ENCODE results near the gene RNF26.

RNF26 gene

DNA sequence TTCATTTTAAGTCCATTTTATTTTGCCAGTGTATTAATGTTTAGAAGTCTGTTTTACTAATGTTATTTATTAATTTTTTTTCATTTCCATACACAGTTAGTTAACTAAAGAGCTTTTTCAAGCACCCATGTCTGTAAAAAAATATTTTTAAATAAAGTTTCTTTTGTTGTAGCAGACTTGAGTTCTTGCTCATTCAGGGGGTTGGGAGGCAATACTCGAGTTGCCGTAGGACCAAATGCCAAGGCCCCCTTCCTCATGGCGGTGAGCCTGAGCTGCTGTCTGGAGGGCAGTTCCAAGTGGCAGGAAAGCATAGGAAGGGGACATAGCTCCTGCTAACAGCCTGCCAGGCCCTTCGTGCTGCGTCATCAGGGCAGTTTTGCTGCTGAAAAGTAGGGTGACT lies 26.4 kb upstream of the RNF26 start:
- TF ChIP-seq, protein P1, sequence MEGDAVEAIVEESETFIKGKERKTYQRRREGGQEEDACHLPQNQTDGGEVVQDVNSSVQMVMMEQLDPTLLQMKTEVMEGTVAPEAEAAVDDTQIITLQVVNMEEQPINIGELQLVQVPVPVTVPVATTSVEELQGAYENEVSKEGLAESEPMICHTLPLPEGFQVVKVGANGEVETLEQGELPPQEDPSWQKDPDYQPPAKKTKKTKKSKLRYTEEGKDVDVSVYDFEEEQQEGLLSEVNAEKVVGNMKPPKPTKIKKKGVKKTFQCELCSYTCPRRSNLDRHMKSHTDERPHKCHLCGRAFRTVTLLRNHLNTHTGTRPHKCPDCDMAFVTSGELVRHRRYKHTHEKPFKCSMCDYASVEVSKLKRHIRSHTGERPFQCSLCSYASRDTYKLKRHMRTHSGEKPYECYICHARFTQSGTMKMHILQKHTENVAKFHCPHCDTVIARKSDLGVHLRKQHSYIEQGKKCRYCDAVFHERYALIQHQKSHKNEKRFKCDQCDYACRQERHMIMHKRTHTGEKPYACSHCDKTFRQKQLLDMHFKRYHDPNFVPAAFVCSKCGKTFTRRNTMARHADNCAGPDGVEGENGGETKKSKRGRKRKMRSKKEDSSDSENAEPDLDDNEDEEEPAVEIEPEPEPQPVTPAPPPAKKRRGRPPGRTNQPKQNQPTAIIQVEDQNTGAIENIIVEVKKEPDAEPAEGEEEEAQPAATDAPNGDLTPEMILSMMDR (IDR thresholded peaks at IDR 0.05; ENCODE audit: low read depth, low read length) = no peak
- DNase-seq (ENCODE audit: extremely low read depth, low read depth) = no peak

DNA sequence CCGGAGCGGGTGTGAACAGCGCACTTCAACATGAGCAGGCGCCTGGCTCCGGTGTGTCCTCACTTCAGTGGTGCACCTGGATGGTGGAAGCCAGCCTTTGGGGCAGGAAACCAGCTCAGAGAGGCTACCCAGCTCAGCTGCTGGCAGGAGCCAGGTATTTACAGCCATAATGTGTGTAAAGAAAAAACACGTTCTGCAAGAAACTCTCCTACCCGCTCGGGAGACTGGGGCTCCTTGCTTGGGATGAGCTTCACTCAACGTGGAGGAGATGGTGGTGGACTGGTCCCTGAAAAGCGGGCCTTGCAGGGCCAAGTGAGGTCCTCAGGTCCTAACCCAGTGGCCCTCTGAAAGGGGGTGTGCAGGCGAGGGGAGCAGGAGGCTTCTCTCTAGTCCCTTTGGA lies 24.9 kb upstream of the RNF26 start:
- TF ChIP-seq, protein P1 (IDR thresholded peaks at IDR 0.05; ENCODE audit: low read depth, low read length) = no peak
- DNase-seq (ENCODE audit: extremely low read depth, low read depth) = no peak

DNA sequence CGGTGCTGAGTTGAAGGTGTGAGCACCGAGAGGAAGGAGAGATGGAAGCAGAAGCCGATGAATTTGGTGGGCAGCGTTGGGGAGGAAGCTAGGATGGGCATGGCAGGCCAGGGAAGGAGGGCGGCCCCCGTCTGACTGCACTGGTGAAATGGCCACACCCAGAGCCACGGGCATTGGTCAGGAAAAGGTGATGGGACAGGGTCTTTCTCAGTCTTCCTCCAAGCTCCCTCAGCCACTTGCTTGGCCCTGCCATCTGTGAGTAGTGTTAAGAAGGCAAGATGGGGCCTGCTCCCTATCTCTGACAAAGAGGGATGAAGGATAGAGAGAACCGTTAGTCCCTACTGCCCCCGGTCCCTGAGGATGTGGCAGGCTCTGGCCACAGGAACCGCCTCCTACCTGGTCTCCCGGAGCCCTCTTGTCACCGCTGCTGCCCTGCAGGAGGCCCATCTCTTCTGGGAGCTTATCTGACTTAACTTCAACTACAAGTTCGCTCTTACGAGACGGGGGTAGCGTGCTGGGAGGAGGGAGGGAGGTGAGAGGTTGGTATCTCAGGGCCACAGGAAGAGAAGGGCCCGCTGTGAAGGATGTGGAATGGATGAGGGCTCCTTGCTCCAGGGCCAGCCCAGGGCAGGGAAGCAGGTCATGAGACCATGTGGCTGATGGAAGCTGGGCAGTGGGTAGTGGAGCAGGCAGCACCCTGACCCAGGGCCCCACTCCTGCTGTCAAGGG lies 24.2 kb upstream of the RNF26 start:
- no peak for DNase-seq (ENCODE audit: extremely low read depth, low read depth)
- TF ChIP-seq, protein P1 (IDR thresholded peaks at IDR 0.05; ENCODE audit: low read depth, low read length) = no peak

DNA sequence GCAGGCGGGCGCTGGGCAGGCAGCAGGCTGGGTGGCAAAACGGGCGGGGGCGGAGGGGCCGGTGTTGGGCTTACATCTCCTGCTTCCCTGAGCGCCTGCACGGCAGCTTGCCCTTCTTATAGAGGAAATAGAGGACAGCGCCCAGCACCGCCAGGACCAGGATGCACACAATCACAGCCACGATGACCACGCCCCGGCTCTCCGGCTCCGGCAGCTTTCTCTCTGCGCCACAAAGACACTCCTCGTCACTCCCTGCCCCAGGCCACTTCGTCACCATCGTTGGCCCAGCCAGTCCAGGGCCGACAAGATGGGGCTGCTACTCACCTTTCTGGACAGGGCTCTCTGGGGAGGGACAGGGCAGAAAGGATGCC lies 23.7 kb upstream of the RNF26 start:
- no peak for DNase-seq (ENCODE audit: extremely low read depth, low read depth)
- TF ChIP-seq, protein P1 (IDR thresholded peaks at IDR 0.05; ENCODE audit: low read depth, low read length) = no peak

DNA sequence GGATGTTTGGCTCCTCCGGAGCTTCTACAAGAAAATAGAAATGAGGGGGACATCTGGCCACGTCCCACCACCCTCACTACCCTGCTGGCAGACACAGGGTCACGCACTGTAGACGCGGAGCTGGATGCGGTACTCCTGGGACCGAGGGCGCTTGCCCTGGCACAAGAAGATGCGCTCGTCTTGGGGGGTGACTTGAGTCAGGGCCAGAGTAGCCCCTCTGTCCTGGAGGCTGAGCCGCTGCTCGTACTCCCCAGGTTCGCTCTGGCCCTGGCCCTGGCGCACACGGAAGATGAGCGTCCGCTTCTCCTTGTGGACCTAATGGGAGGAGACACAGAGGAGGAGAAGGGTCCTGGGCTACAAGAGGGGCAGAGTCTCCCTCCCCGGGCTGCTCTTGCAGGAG lies 19.6 kb upstream of the RNF26 start:
- TF ChIP-seq, protein P1 (IDR thresholded peaks at IDR 0.05; ENCODE audit: low read depth, low read length) = no peak

DNA sequence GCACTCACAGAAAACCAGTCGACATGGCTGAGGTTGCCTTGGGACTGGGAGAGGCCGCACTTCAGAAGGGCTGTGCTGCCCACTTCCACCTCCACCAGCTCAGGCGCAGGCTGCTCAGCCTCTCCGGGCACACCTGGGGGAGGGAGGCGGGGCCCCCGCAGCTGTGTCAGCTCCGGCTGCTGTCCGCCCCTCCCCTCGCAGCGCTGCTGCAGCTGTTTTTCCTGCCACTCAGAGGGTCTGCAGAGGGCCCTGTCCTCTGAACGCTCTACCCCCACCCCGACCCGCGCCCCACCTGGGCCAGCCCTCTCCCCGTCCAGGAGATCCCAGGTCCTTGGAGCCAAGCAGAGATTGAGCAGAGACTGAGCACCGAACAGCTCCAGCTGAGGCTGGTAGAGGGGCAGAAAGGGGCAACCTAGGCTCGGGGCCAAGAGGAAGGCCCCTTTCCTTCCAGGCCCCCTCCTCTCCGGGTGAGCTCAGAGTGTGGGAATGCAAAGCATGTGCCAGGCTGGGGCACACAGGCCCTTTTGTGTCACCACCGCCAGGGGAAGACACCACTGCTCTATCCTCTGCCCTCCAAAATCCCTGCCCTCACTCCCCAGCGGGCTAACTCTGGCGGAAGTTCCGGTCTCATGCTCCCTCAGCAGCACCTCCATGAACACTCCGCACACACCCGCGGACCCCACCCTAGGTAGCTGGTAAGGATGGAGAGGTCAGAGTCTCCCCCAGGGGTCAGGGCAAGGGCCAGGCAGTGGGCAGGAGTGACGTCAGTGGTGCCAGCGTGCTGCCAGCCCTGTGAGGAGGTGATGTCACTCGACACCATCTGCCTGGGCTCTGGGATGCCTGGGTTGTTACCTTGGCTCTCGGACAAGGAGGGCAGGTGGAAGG lies 19.0 kb upstream of the RNF26 start:
- TF ChIP-seq, protein P1 (IDR thresholded peaks at IDR 0.05; ENCODE audit: low read depth, low read length) = no peak; the same call in 1 of the 2 replicates
- DNase-seq (ENCODE audit: extremely low read depth, low read depth) = no peak

More for the DNA sequence above, 19.6 kb upstream of the RNF26 start:
- DNase-seq (ENCODE audit: extremely low read depth, low read depth) = no peak

Data from AG09319 (cell line).